ENCODE measurements around the gene FANK1. TPM values are rescaled to one million over a fixed set of nuclear protein-coding genes. Genes with fewer than 3 reads are reported as not detected.
"Not testable (repeated sequence)": the region's sequence is repeated elsewhere in the genome, so short reads cannot be mapped to it uniquely, and the experiment has no call there.

The FANK1 gene
- total RNA-seq, 2 donors from 2014 or later = 5.8 to 6.9 TPM

DNA sequence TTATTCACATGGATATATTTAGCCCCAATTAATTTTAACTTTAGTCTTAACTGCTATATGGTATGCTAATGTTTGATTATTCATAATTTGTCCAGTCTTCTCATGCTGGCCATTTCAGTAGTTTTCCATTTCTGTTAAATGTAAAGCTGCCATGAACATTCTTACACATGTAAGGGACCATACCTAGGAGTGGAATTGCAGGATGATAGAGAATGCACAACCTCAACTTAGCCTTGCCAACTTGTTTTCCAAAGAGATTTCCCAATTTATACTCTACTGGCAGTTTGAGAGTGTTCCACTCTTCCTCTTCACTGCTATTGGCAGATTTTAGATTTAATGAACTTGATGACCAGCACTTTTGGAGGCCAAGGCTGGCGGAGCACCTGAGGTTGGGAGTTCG lies 68.2 kb downstream of the FANK1 start:
- Histone ChIP-seq H3K9me3 (no peaks in the 10 kb centered on the region), H3K27me3 (no peaks in the 10 kb centered on the region), H3K9ac (ENCODE audit: low read depth in 2 of 2, low read length in 2 of 2) (no peak overlapping the region), H3K36me3 (no peaks in the 10 kb centered on the region), H3K4me1 (no peaks in the 10 kb centered on the region), H3K27ac (no peak overlapping the region), H3K4me3 (no peak overlapping the region)
- intact Hi-C loops (cut with DNase I) = no loop called here
- DNase-seq = no peak
- TF ChIP-seq CTCF (IDR thresholded peaks at IDR 0.05) = no peak

DNA sequence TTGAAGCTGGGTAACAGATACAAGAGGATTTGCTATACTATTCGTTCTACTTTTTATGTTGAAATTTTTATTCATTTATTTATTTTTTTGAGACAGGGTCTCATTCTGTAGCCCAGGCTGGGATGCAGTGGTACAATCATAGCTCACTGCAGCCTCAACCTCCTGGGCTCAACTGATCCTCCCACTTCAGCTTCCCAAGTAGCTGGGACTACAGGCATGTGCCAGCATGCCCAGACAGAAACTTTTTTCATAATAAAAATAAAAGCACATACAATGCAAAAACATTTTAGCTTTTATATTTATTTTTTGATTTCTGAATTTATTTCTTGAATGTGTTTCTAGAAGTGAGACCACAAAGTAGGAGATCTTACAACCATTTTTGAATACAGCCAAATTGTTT lies 71.2 kb downstream of the FANK1 start:
- no peaks in the 10 kb centered on the region for H3K36me3 ChIP-seq
- H3K27me3 ChIP-seq = no peaks in the 10 kb centered on the region
- H3K9ac ChIP-seq (ENCODE audit: low read depth in 2 of 2, low read length in 2 of 2) = no peak overlapping the region
- no peak overlapping the region for H3K27ac ChIP-seq
- no peak overlapping the region for H3K4me3 ChIP-seq
- DNase-seq = no peak
- intact Hi-C loops (cut with DNase I) = no loop called here
- TF ChIP-seq CTCF (IDR thresholded peaks at IDR 0.05) = no peak
- no peaks in the 10 kb centered on the region for H3K4me1 ChIP-seq
- H3K9me3 ChIP-seq = no peaks in the 10 kb centered on the region

DNA sequence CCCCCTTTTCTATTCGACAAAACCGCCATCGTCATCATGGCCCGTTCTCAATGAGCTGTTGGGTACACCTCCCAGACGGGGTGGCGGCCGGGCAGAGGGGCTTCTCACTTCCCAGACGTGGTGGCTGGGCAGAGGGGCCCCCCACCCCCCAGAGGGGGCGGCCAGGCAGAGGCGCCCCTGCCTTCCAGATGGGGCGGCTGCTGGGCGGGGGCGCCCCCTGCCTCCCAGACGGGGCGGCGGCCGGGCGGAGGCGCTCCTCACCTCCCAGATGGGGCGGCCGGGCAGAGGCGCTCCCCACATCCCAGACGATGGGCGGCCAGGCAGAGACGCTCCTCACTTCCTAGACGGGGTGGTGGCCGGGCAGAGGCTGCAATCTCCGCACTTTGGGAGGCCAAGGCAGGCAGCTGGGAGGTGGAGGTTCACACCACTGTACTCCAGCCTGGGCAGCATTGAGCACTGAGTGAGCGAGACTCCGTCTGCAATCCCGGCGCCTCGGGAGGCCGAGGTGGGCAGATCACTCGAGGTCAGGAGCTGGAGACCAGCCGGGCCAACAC lies 73.8 kb downstream of the FANK1 start:
- H3K4me1 ChIP-seq; DNase-seq; intact Hi-C loops (cut with DNase I); H3K9ac ChIP-seq (ENCODE audit: low read depth in 2 of 2, low read length in 2 of 2); H3K9me3 ChIP-seq; H3K27ac ChIP-seq; H3K36me3 ChIP-seq; H3K27me3 ChIP-seq; H3K4me3 ChIP-seq: not testable (repeated sequence)

- Histone ChIP-seq H3K4me1 (no peaks in the 10 kb centered on the region), H3K9ac (ENCODE audit: low read depth in 2 of 2, low read length in 2 of 2) (no peak overlapping the region), H3K27ac (no peak overlapping the region), H3K9me3 (no peaks in the 10 kb centered on the region), H3K27me3 (no peaks in the 10 kb centered on the region), H3K4me3 (no peak overlapping the region), H3K36me3 (no peaks in the 10 kb centered on the region)
- intact Hi-C loops (cut with DNase I) = no loop called here
- no peak for TF ChIP-seq CTCF (IDR thresholded peaks at IDR 0.05)
- no peak for DNase-seq
Observed at GRCh38 chr10:125976960-125977605, 80.7 kb downstream of the FANK1 start.

- no peak overlapping the region for H3K4me3 ChIP-seq
- no peaks in the 10 kb centered on the region for H3K27me3 ChIP-seq
- H3K36me3 ChIP-seq = no peaks in the 10 kb centered on the region
- no peaks in the 10 kb centered on the region for H3K9me3 ChIP-seq
- no peak overlapping the region for H3K9ac ChIP-seq (ENCODE audit: low read depth in 2 of 2, low read length in 2 of 2)
- intact Hi-C loops (cut with DNase I) = loop anchor here (5.0 to 10.0 kb wide), 3 partner anchors 407 to 775 kb away; partner anchors contain the start of gene ADAM12
- no peak overlapping the region for H3K27ac ChIP-seq
- H3K4me1 ChIP-seq = no peaks in the 10 kb centered on the region
- no peak for TF ChIP-seq CTCF (IDR thresholded peaks at IDR 0.05)
- DNase-seq = no peak
Observed at GRCh38 chr10:125979976-125980375, 83.6 kb downstream of the FANK1 start.

DNA sequence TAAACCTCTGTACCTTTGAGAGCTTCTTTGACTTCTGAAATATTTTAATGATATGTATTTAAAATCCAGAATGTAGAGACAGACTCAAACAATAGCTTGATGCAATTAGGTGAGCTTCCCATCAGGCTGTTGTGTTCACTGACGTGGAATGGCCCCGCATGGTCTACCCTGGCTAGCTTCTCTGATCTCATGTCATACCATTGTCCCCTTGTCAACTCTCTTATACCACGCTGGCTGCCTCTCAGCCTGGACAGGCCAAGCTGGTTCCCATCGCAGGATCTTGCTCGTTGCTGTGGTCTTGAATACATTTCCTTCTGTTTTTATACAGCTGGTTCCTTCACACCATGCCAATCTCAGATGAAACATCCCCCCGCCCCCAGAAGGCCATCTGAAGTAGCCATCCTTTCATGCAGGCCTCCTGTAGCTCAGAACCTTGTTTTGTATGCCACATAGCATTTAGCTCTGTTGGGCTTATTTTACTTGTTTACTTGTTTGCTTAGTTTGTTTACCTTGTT lies 84.2 kb downstream of the FANK1 start:
- Histone ChIP-seq H3K36me3 (no peaks in the 10 kb centered on the region), H3K9ac (ENCODE audit: low read depth in 2 of 2, low read length in 2 of 2) (no peak overlapping the region), H3K9me3 (no peaks in the 10 kb centered on the region), H3K27ac (no peak overlapping the region), H3K27me3 (no peaks in the 10 kb centered on the region), H3K4me3 (no peak overlapping the region), H3K4me1 (no peaks in the 10 kb centered on the region)
- no peak for DNase-seq
- intact Hi-C loops (cut with DNase I) = loop anchor here (5.0 to 10.0 kb wide), 3 partner anchors 407 to 774 kb away; partner anchors contain the start of gene ADAM12
- no peak for TF ChIP-seq CTCF (IDR thresholded peaks at IDR 0.05)
